ENCODE data around the gene METTL21C. TPM values are rescaled to one million over a fixed set of nuclear protein-coding genes. Genes with fewer than 3 reads are reported as not detected.

METTL21C gene
- total RNA-seq, 6 donors from 2014 or later = not detected

DNA sequence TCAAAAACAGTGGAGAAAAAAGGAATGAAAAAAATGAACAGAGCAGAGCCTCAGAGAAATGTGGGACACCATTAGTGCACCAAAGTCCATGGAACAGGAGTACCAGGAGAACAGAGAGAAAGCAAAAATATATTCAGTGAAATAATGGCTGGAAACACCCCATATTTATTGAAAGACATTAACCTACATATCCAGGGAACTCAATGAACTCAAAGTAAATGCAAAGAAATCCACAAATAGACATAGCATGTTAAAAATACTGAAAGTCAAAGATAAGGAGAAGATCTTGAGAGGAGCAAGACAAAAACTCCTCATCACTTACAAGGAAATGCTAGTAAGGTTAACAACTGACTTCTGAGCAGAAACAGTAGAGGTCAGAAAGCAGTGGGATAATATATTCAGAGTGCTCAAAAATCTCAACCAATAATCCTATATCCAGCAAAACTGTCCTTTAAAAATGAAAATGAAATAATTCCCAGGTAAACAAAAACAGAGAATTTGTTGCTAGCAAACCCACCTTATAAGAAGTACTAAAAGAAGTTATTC, 35.6 kb downstream of the METTL21C start:
- Histone ChIP-seq H3K36me3 (peaks cover under 1 to 66% (median 16%) of the 10 kb centered on the region in 4 donors), H3K27me3 (no peaks in the 10 kb centered on the region), H3K4me1 (no peaks in the 10 kb centered on the region), H3K4me3 (no peak overlapping the region), H3K9me3 (no peaks in the 10 kb centered on the region), H3K27ac (no peak overlapping the region)
- TF ChIP-seq POLR2AphosphoS5 (IDR thresholded peaks at IDR 0.05) = no peak
- TF ChIP-seq, protein P1, sequence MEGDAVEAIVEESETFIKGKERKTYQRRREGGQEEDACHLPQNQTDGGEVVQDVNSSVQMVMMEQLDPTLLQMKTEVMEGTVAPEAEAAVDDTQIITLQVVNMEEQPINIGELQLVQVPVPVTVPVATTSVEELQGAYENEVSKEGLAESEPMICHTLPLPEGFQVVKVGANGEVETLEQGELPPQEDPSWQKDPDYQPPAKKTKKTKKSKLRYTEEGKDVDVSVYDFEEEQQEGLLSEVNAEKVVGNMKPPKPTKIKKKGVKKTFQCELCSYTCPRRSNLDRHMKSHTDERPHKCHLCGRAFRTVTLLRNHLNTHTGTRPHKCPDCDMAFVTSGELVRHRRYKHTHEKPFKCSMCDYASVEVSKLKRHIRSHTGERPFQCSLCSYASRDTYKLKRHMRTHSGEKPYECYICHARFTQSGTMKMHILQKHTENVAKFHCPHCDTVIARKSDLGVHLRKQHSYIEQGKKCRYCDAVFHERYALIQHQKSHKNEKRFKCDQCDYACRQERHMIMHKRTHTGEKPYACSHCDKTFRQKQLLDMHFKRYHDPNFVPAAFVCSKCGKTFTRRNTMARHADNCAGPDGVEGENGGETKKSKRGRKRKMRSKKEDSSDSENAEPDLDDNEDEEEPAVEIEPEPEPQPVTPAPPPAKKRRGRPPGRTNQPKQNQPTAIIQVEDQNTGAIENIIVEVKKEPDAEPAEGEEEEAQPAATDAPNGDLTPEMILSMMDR (IDR thresholded peaks at IDR 0.05) = no peak
- TF ChIP-seq EP300 (IDR thresholded peaks at IDR 0.05) = no peak
- TF ChIP-seq POLR2A (IDR thresholded peaks at IDR 0.05) = no peak
- no peak for ATAC-seq (ENCODE audit: low FRiP score in 2 of 2)
- DNase-seq = no peak

DNA sequence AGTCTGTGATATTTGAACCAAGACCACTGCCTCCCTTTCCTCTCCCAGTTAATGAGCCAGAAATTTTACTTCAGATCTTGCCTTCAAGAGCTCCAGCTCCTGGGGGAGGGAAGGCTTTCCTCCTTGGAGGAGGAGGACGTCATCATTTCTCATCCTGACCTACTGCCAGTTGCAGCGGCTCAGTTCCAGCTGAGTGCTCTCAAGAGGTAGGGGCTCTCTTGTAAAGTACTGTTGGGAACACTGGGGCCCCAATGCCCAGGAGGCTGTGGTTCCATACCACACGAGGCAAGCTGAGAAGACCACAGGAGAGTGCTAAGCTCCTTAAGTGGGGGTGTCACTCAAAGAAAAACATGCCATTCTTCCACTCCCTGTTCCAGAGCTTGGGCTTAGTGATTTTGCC, 36.2 kb downstream of the METTL21C start:
- ATAC-seq (ENCODE audit: low FRiP score in 2 of 2) (peak in 1 of 2 donors; percentile 35), DNase-seq (peak in 1 of 2 donors; percentile 70)
- H3K9me3 ChIP-seq = no peaks in the 10 kb centered on the region
- H3K4me3 ChIP-seq = no peak overlapping the region
- no peaks in the 10 kb centered on the region for H3K4me1 ChIP-seq
- no peak overlapping the region for H3K27ac ChIP-seq
- H3K36me3 ChIP-seq = peaks cover 0 to 66% (median 14%) of the 10 kb centered on the region in 4 donors
- H3K27me3 ChIP-seq = no peaks in the 10 kb centered on the region
- TF ChIP-seq, protein P1 (IDR thresholded peaks at IDR 0.05) = no peak
- peak in 1 of 4 donors; percentile 45 for TF ChIP-seq EP300 (IDR thresholded peaks at IDR 0.05)
- no peak for TF ChIP-seq POLR2A (IDR thresholded peaks at IDR 0.05)
- peak in 1 of 2 donors; percentile 24 for TF ChIP-seq POLR2AphosphoS5 (IDR thresholded peaks at IDR 0.05)
- 74 to 100% methylated on average over 1 to 3 of the region's 3 CpGs for WGBS, 2 donors

DNA sequence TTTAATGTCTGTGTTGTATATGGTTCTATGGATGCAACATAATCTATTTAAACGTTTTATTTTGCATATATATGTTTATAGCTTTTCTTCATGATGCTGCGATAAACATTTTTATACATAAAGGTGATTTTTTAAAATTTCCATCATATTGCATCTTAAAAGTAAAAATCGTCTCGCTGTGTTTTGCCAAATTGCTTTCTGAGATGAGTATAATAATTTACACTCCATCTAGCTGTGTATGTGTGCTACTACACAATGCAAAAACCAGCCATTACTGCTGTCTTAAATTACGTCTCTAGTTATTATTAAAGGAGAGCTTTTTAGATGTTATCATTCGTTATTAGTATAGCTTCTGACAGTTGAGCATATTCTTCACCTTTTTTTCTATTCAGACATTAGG, 37.2 kb downstream of the METTL21C start:
- Histone ChIP-seq H3K27ac (no peak overlapping the region), H3K9me3 (no peaks in the 10 kb centered on the region), H3K4me3 (no peak overlapping the region), H3K27me3 (no peaks in the 10 kb centered on the region), H3K36me3 (peaks cover 0 to 70% (median 14%) of the 10 kb centered on the region in 4 donors), H3K4me1 (no peaks in the 10 kb centered on the region)
- no peak for ATAC-seq (ENCODE audit: low FRiP score in 2 of 2)
- WGBS, 2 donors = 91 to 92% methylated on average over 6 of the region's 6 CpGs
- no peak for TF ChIP-seq EP300 (IDR thresholded peaks at IDR 0.05)
- TF ChIP-seq POLR2A (IDR thresholded peaks at IDR 0.05) = no peak
- no peak for TF ChIP-seq POLR2AphosphoS5 (IDR thresholded peaks at IDR 0.05)
- TF ChIP-seq, protein P1 (IDR thresholded peaks at IDR 0.05) = peak in 1 of 6 experiments; percentile 33
- DNase-seq = no peak

DNA sequence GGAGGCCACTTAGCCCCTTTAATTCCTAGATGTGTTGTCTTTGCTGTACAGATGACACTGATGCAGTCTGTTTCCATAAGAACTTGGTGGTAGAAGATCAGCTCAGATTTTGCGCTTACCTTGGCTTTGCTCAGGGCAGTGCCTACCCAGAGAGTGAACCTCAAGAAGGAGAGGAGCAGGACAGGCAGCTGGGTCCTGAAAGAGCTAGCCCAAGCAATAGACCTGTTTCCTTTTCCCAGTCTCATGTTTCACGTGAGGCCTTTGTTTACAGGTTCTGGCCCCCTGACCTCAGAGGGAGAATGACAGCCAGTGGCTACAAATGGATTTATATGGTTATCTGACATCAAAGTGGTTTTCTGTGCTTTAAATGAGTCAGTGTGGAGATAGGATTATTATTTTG, 40.1 kb downstream of the METTL21C start:
- DNase-seq (no peak), ATAC-seq (ENCODE audit: low FRiP score in 2 of 2) (no peak)
- no peaks in the 10 kb centered on the region for H3K4me1 ChIP-seq
- H3K27me3 ChIP-seq = no peaks in the 10 kb centered on the region
- WGBS, 2 donors = 81 to 83% methylated on average over 2 of the region's 2 CpGs
- H3K4me3 ChIP-seq = no peak overlapping the region
- peaks cover 4 to 81% (median 13%) of the 10 kb centered on the region in 4 donors for H3K36me3 ChIP-seq
- no peak for TF ChIP-seq POLR2AphosphoS5 (IDR thresholded peaks at IDR 0.05)
- TF ChIP-seq, protein P1 (IDR thresholded peaks at IDR 0.05) = no peak
- H3K9me3 ChIP-seq = no peaks in the 10 kb centered on the region
- no peak overlapping the region for H3K27ac ChIP-seq

DNA sequence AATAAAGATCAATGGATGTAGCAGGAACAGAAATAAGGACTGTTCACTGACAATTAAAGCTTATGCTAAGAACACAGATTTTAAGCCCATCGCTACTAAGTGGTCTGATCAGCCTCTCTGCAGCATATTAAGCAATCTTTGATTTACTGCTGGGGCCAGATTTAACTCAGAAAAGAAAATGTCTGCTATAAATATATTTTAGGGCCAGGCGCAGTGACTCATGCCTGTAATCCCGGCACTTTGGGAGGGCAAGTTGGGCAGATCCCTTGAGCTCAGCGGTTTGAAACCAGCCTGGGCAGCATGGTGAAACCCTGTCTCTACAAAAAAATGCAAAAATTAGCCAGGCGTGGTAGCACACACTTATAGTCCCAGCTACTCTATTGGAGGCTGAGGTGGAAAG, 43.0 kb downstream of the METTL21C start:
- ATAC-seq (ENCODE audit: low FRiP score in 2 of 2) (no peak), DNase-seq (no peak)
- TF ChIP-seq POLR2AphosphoS5 (IDR thresholded peaks at IDR 0.05) = no peak
- no peak for TF ChIP-seq POLR2A (IDR thresholded peaks at IDR 0.05)
- no peak for TF ChIP-seq EP300 (IDR thresholded peaks at IDR 0.05)
- TF ChIP-seq, protein P1 (IDR thresholded peaks at IDR 0.05) = no peak
- WGBS, 2 donors = 88 to 98% methylated on average over 5 of the region's 5 CpGs
- Histone ChIP-seq H3K27me3 (no peaks in the 10 kb centered on the region), H3K4me3 (no peak overlapping the region), H3K4me1 (no peaks in the 10 kb centered on the region), H3K9me3 (no peaks in the 10 kb centered on the region), H3K27ac (no peak overlapping the region), H3K36me3 (peaks cover 8 to 88% (median 16%) of the 10 kb centered on the region in 4 donors)
